Right atrium auricular region (tissue), 2 donors: ENCODE measurements around the gene DNAH8. TPM values are rescaled to one million over a fixed set of nuclear protein-coding genes. Genes with fewer than 3 reads are reported as not detected.

Source experiments
- DNase-seq: peaks from one replicate; pipeline ENCODE4 v3.0.0-alpha.2; 2019; ENCODE audit warnings: low spot score
- H3K27ac ChIP-seq, 2 donors: fragments of 200-600 bp; sonication (generic); 1 replicate in 1 of 2; 2 replicates in 1 of 2; pipeline ENCODE4 v1.5.1; 2016 to 2019
- H3K27me3 ChIP-seq, 2 donors: fragments of 200-600 bp; sonication (generic); one replicate each; pipeline versions ENCODE4 v1.5.1 to v1.6.0; 2017 to 2019
- H3K36me3 ChIP-seq: fragments of 200-600 bp; sonication (generic); one replicate; pipeline ENCODE4 v1.5.1; 2016
- H3K4me1 ChIP-seq, 2 donors: fragments of 200-600 bp; sonication (generic); one replicate each; pipeline versions ENCODE4 v1.5.1 to v1.6.0; 2017 to 2019
- H3K4me3 ChIP-seq, 2 donors: fragments of 200-600 bp; sonication (generic); 1 replicate in 1 of 2; 2 replicates in 1 of 2; pipeline ENCODE4 v1.5.1; 2017 to 2019; ENCODE audit warnings: mild to moderate bottlenecking in 1 of 2, moderate library complexity in 1 of 2
- H3K9me3 ChIP-seq, 2 donors: fragments of 200-600 bp; sonication (generic); one replicate each; pipeline ENCODE4 v1.5.1; 2019
- CTCF ChIP-seq, 2 donors: fragments of 200-600 bp; sonication (generic); IDR thresholded peaks; one replicate each; pipeline ENCODE4 v1.5.1; 2019; ENCODE audit warnings: antibody characterized with exemption in 2 of 2
- total RNA-seq, 2 donors: library from RNA; depleted of rRNA; stranded (reverse); fragments of >200 nt; gene quantifications; one replicate each; pipeline ENCODE4 v1.1.0, GENCODE V29; 2016

Gene DNAH8
- total RNA-seq, 2 donors from 2014 or later, result 0.04 TPM; not detected in 1

GRCh38 chr6:38877721-38878120, 162.6 kb downstream of the DNAH8 start:
- Histone ChIP-seq H3K4me1 (no peaks in the 10 kb centered on the region), H3K36me3 (no peaks in the 10 kb centered on the region), H3K27ac (no peak overlapping the region), H3K9me3 (peaks cover 0 to 15% of the 10 kb centered on the region in 2 donors), H3K27me3 (no peaks in the 10 kb centered on the region), H3K4me3 (no peak overlapping the region)
- TF ChIP-seq CTCF (IDR thresholded peaks at IDR 0.05), result no peak
- DNase-seq, result no peak

- no peaks in the 10 kb centered on the region for H3K36me3 ChIP-seq
- no peak for TF ChIP-seq CTCF (IDR thresholded peaks at IDR 0.05)
- no peak for DNase-seq
- H3K27ac ChIP-seq, result no peak overlapping the region
- H3K4me1 ChIP-seq, result no peaks in the 10 kb centered on the region
- H3K9me3 ChIP-seq, result peaks cover 0 to 15% of the 10 kb centered on the region in 2 donors
- no peak overlapping the region for H3K4me3 ChIP-seq
- no peaks in the 10 kb centered on the region for H3K27me3 ChIP-seq
Observed at GRCh38 chr6:38882157-38882556, 167.0 kb downstream of the DNAH8 start.

GRCh38 chr6:38897507-38897906, 182.4 kb downstream of the DNAH8 start:
- H3K4me3 ChIP-seq, result no peak overlapping the region
- no peaks in the 10 kb centered on the region for H3K4me1 ChIP-seq
- TF ChIP-seq CTCF (IDR thresholded peaks at IDR 0.05), result no peak
- no peaks in the 10 kb centered on the region for H3K27me3 ChIP-seq
- no peak for DNase-seq
- H3K36me3 ChIP-seq, result no peaks in the 10 kb centered on the region
- H3K9me3 ChIP-seq, result no peaks in the 10 kb centered on the region
- no peak overlapping the region for H3K27ac ChIP-seq

GRCh38 chr6:38901802-38902522, 186.9 kb downstream of the DNAH8 start:
- H3K27me3 ChIP-seq, result no peaks in the 10 kb centered on the region
- H3K4me1 ChIP-seq, result no peaks in the 10 kb centered on the region

GRCh38 chr6:38906582-38906981, 191.5 kb downstream of the DNAH8 start:
- H3K9me3 ChIP-seq, result no peaks in the 10 kb centered on the region
- H3K36me3 ChIP-seq, result no peaks in the 10 kb centered on the region
- no peak overlapping the region for H3K4me3 ChIP-seq
- no peak for TF ChIP-seq CTCF (IDR thresholded peaks at IDR 0.05)
- no peak for DNase-seq
- H3K27me3 ChIP-seq, result no peaks in the 10 kb centered on the region
- no peak overlapping the region for H3K27ac ChIP-seq
- H3K4me1 ChIP-seq, result no peaks in the 10 kb centered on the region

More at GRCh38 chr6:38901802-38902522, 186.9 kb downstream of the DNAH8 start:
- Histone ChIP-seq H3K36me3 (no peaks in the 10 kb centered on the region), H3K9me3 (no peaks in the 10 kb centered on the region), H3K27ac (no peak overlapping the region), H3K4me3 (no peak overlapping the region)
- no peak for DNase-seq
- TF ChIP-seq CTCF (IDR thresholded peaks at IDR 0.05), result no peak

GRCh38 chr6:38907264-38907663, 192.2 kb downstream of the DNAH8 start:
- Histone ChIP-seq H3K27me3 (no peaks in the 10 kb centered on the region), H3K4me3 (no peak overlapping the region), H3K36me3 (no peaks in the 10 kb centered on the region), H3K27ac (no peak overlapping the region), H3K4me1 (no peaks in the 10 kb centered on the region), H3K9me3 (no peaks in the 10 kb centered on the region)
- no peak for DNase-seq
- no peak for TF ChIP-seq CTCF (IDR thresholded peaks at IDR 0.05)
